GM04503 (cell line): ENCODE data around the gene DAO.
"Not testable (repeated sequence)": the region's sequence is repeated elsewhere in the genome, so short reads cannot be mapped to it uniquely, and the experiment has no call there.

Source experiments
- DNase-seq: peaks from one replicate; pipeline ENCODE4 v3.0.0-alpha.2; 2012; ENCODE audit warnings: low read depth

Gene DAO

GRCh38 chr12:108850854-108851573, 28.9 kb upstream of the DAO start:
- DNase-seq, result no peak

- no peak for DNase-seq
These were observed 27.1 kb upstream of the DAO start for GRCh38 chr12:108852674-108853309.

- DNase-seq, result no peak
These were observed 26.5 kb upstream of the DAO start for GRCh38 chr12:108853426-108853825.

- peak; percentile 89 for DNase-seq
These were observed 25.9 kb upstream of the DAO start for GRCh38 chr12:108853981-108854446.

- DNase-seq, result peak; percentile 99
These were observed 25.2 kb upstream of the DAO start for GRCh38 chr12:108854451-108855283.

GRCh38 chr12:108855284-108856169, 24.4 kb upstream of the DAO start:
- DNase-seq, result no peak

GRCh38 chr12:108856170-108856427, 23.8 kb upstream of the DAO start:
- DNase-seq, result no peak

GRCh38 chr12:108856428-108857157, 23.3 kb upstream of the DAO start:
- DNase-seq, result peak; percentile 80

- no peak for DNase-seq
These were observed 22.8 kb upstream of the DAO start for GRCh38 chr12:108857158-108857407.

GRCh38 chr12:108858311-108859074, 21.4 kb upstream of the DAO start:
- DNase-seq, result no peak

- DNase-seq, result not testable (repeated sequence)
These were observed 20.6 kb upstream of the DAO start for GRCh38 chr12:108859141-108859922.

- no peak for DNase-seq
These were observed 20.0 kb upstream of the DAO start for GRCh38 chr12:108859923-108860291.

GRCh38 chr12:108860443-108860842, 19.4 kb upstream of the DAO start:
- DNase-seq, result no peak

GRCh38 chr12:108861878-108862587, 17.9 kb upstream of the DAO start:
- no peak for DNase-seq

GRCh38 chr12:108862588-108862959, 17.3 kb upstream of the DAO start:
- DNase-seq, result no peak

- no peak for DNase-seq
These were observed 14.7 kb upstream of the DAO start for GRCh38 chr12:108865169-108865568.

- not testable (repeated sequence) for DNase-seq
These were observed 13.8 kb upstream of the DAO start for GRCh38 chr12:108866083-108866482.

GRCh38 chr12:108868781-108869180, 11.1 kb upstream of the DAO start:
- DNase-seq, result no peak

GRCh38 chr12:108875280-108875679, 4.6 kb upstream of the DAO start:
- DNase-seq, result no peak
